PC-3 (cell line): Measurements from ENCODE around the gene RXYLT1. TPM values are rescaled to one million over a fixed set of nuclear protein-coding genes. Genes with fewer than 3 reads are reported as not detected.
A peak's percentile ranks its signal among the peaks of the same experiment; 100 is the strongest.

Experiments
- ATAC-seq: fragments of 200-7000 bp; cut with Tn5 transposase; 2 replicates; pipeline ENCODE4 v1.9.1; 2020; ENCODE audit warnings: mild to moderate bottlenecking, moderate library complexity
- BruUV-seq: library from RNA; stranded (reverse); fragments of 400-500 nt; replicated peaks from 2 replicates; lab custom pipeline; 2021; lab: Mats Ljungman, UMichigan
- CTCF ChIA-PET: fragments of 300-600 bp; sonication (Branson Sonifier 250); formaldehyde crosslinking; loops from one replicate; lab custom pipeline; 2022; ENCODE audit warnings: antibody characterized with exemption; lab: Charles Lee
- POLR2A ChIA-PET: fragments of 300-600 bp; sonication (Branson Sonifier 250); formaldehyde crosslinking; loops from one replicate; lab custom pipeline; 2022; ENCODE audit warnings: antibody characterized with exemption; ENCODE audit not compliant: unreplicated experiment; lab: Charles Lee
- DNase-seq: peaks from one replicate; pipeline ENCODE4 v3.0.0-alpha.2; 2015
- H2AFZ ChIP-seq: fragments of 300-600 bp; sonication (generic); 2 replicates; pipeline ENCODE4 v1.6.0; 2016; ENCODE audit warnings: antibody characterized with exemption, low read length
- H3F3A ChIP-seq: fragments of 300-600 bp; sonication (generic); one replicate; pipeline ENCODE4 v1.6.0; 2017; ENCODE audit warnings: antibody characterized with exemption, low read length, control low read depth, mild to moderate bottlenecking; ENCODE audit not compliant: unreplicated experiment
- H3K27ac ChIP-seq: fragments of 300-600 bp; sonication (generic); 2 replicates; pipeline ENCODE4 v1.5.1; 2016; ENCODE audit warnings: mild to moderate bottlenecking, low read length
- H3K27me3 ChIP-seq: fragments of 300-600 bp; sonication (generic); 2 replicates; pipeline ENCODE4 v1.6.1; 2016; ENCODE audit warnings: low read length, mixed read lengths
- H3K36me3 ChIP-seq: fragments of 300-600 bp; sonication (generic); 2 replicates; pipeline ENCODE4 v1.6.1; 2016; ENCODE audit warnings: low read depth, mixed run types, low read length, mixed read lengths
- H3K4me1 ChIP-seq: fragments of 300-600 bp; sonication (generic); 2 replicates; pipeline ENCODE4 v1.5.1; 2016; ENCODE audit warnings: low read length; ENCODE audit not compliant: insufficient read depth
- H3K4me2 ChIP-seq: fragments of 300-600 bp; sonication (generic); 2 replicates; pipeline ENCODE4 v1.6.0; 2016; ENCODE audit warnings: low read length
- H3K4me3 ChIP-seq: fragments of 300-600 bp; sonication (generic); 2 replicates; pipeline ENCODE4 v1.5.1; 2016; ENCODE audit warnings: mild to moderate bottlenecking, low read length, mixed read lengths
- H3K79me2 ChIP-seq: fragments of 300-600 bp; sonication (generic); 2 replicates; pipeline ENCODE4 v1.6.1; 2017; ENCODE audit warnings: low read length, mixed read lengths
- H3K9ac ChIP-seq: fragments of 300-600 bp; sonication (generic); 2 replicates; pipeline ENCODE4 v1.6.0; 2016; ENCODE audit warnings: mild to moderate bottlenecking, low read length
- H3K9me2 ChIP-seq: fragments of 300-600 bp; sonication (generic); replicated peaks from 2 replicates; pipeline ENCODE4 v1.6.1; 2016; ENCODE audit warnings: mixed run types, low read length, mixed read lengths
- H3K9me3 ChIP-seq: fragments of 300-600 bp; sonication (generic); 2 replicates; pipeline ENCODE4 v1.6.1; 2016; ENCODE audit warnings: low read length, mixed read lengths
- H4K20me1 ChIP-seq: fragments of 300-600 bp; sonication (generic); 2 replicates; pipeline ENCODE4 v1.6.1; 2016; ENCODE audit warnings: low read length, mixed read lengths
- EZH2 ChIP-seq: fragments of 300-600 bp; sonication (generic); IDR thresholded peaks from one replicate; pipeline ENCODE4 v1.6.1; 2017; ENCODE audit warnings: antibody characterized with exemption, mild to moderate bottlenecking, low read length; ENCODE audit not compliant: unreplicated experiment
- EZH2phosphoT487 ChIP-seq: fragments of 300-600 bp; sonication (generic); IDR thresholded peaks from 2 replicates; pipeline ENCODE4 v1.6.1; 2018; ENCODE audit warnings: mild to moderate bottlenecking, antibody characterized with exemption, low read length, borderline replicate concordance
- intact Hi-C: fragments of 100-400 bp; cut with micrococcal nuclease; formaldehyde crosslinking; loops from 2 replicates; pipeline ENCODE4 v1.9.0; 2023
- total RNA-seq: library from RNA; depleted of rRNA; stranded (reverse); fragments of >200 nt; gene quantifications from 2 replicates; pipeline ENCODE4 v1.2.3, GENCODE V29; 2014
- TF ChIP-seq, protein P1 (sequence below): fragments of 300-600 bp; sonication (generic); conservative IDR thresholded peaks from 2 replicates; pipeline ENCODE4 v1.5.1; 2017; ENCODE audit warnings: antibody characterized with exemption, low read depth, mild to moderate bottlenecking, low read length

RXYLT1 gene
- total RNA-seq, 1 experiment from 2014 or later, result 23.8 TPM

DNA sequence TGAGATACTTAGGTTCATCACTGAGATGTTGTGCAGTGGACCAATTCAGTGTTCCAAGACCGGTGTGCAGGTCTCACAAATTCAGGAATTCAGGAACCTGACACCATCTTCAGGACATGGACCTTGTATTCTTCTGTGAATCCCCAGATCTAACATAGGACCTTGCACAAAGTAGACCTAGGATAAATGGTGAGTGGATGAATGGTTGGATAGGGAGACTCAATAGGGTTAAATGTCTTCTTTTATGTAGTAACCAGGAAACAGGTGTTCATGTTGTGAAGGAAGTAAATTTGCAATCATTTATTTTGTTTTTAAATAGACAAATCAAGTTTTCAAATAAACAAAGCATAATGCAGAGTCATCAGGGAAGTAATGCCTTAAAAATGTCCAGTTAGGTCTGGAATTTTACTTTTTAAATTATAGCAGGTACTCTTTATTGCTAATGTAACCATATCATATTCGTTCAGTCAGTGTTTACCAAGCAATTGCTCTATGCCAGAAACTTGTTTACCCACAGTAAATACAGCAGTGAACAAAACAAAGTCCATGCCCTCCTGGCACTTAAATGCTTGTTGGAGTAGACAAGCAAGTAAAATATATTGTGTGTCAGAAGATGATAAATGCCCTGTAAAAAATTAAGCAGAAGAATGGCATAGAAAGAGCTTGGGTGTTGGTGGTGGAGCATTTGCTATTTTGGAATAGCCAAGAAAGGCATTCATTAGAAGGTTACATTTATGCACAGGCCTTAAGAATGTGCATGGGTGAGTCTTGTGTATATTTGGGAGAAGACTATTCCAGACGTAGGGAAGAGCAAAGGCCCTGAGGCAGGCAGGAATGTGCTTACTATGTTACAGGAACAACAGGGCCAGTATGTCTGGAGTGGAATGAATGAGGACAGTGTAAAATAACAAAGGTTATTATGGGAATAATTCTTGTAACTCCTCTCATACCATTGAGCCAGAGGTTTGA, 26.3 kb downstream of the RXYLT1 start:
- Histone ChIP-seq H2AFZ (no peak overlapping the region), H4K20me1 (no peaks in the 10 kb centered on the region), H3K9me3 (no peaks in the 10 kb centered on the region), H3F3A (peaks cover 4% of the 10 kb centered on the region), H3K4me3 (no peak overlapping the region), H3K4me1 (peaks cover 24% of the 10 kb centered on the region), H3K9me2 (no peaks in the 10 kb centered on the region), H3K79me2 (no peaks in the 10 kb centered on the region), H3K4me2 (no peak overlapping the region), H3K9ac (no peak overlapping the region), H3K27ac (peak overlapping the region; percentile 32; the same call in 1 of the 2 replicates), H3K36me3 (peaks cover 3% of the 10 kb centered on the region; the same call in 1 of the 2 replicates), H3K27me3 (no peaks in the 10 kb centered on the region)
- TF ChIP-seq, protein P1, sequence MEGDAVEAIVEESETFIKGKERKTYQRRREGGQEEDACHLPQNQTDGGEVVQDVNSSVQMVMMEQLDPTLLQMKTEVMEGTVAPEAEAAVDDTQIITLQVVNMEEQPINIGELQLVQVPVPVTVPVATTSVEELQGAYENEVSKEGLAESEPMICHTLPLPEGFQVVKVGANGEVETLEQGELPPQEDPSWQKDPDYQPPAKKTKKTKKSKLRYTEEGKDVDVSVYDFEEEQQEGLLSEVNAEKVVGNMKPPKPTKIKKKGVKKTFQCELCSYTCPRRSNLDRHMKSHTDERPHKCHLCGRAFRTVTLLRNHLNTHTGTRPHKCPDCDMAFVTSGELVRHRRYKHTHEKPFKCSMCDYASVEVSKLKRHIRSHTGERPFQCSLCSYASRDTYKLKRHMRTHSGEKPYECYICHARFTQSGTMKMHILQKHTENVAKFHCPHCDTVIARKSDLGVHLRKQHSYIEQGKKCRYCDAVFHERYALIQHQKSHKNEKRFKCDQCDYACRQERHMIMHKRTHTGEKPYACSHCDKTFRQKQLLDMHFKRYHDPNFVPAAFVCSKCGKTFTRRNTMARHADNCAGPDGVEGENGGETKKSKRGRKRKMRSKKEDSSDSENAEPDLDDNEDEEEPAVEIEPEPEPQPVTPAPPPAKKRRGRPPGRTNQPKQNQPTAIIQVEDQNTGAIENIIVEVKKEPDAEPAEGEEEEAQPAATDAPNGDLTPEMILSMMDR, result no peak
- no peak for TF ChIP-seq EZH2phosphoT487
- TF ChIP-seq EZH2, result no peak
- intact Hi-C loops, result loop anchor here (10.0 kb wide), 1 partner anchor 701 kb away; no protein-coding TSS in a partner anchor
- ChIA-PET CTCF (no interaction called here), POLR2A (interaction anchor here (0.6 kb wide), 1 partner anchor 64 kb away, joined by 3 read pairs; no protein-coding TSS in a partner anchor)
- BruUV-seq, result no TSS peak
- DNase-seq (peak; percentile 65), ATAC-seq (peak; percentile 92)

DNA sequence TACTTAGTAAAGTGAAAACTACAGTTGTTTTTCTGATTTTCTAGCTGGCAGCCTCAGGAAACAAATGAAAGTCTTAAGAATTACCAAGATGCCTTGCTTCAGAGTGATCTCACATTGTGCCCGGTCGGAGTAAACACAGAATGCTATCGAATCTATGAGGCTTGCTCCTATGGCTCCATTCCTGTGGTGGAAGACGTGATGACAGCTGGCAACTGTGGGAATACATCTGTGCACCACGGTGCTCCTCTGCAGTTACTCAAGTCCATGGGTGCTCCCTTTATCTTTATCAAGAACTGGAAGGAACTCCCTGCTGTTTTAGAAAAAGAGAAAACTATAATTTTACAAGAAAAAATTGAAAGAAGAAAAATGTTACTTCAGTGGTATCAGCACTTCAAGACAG, 28.9 kb downstream of the RXYLT1 start:
- CTCF ChIA-PET, result no interaction called here
- no peak for DNase-seq
- no peaks in the 10 kb centered on the region for H3K9me2 ChIP-seq
- no peaks in the 10 kb centered on the region for H3K79me2 ChIP-seq
- no peak for ATAC-seq
- H3K4me3 ChIP-seq, result no peak overlapping the region
- no peak for TF ChIP-seq EZH2
- TF ChIP-seq, protein P1, result no peak
- no peak for TF ChIP-seq EZH2phosphoT487
- H3K36me3 ChIP-seq, result peaks cover 3% of the 10 kb centered on the region; the same call in 1 of the 2 replicates
- H3K27me3 ChIP-seq, result no peaks in the 10 kb centered on the region
- H3K4me1 ChIP-seq, result peaks cover 24% of the 10 kb centered on the region
- POLR2A ChIA-PET, result no interaction called here
- no peak overlapping the region for H2AFZ ChIP-seq
- H3K4me2 ChIP-seq, result no peak overlapping the region
- H4K20me1 ChIP-seq, result no peaks in the 10 kb centered on the region
- no TSS peak for BruUV-seq
- peaks cover 4% of the 10 kb centered on the region for H3F3A ChIP-seq
- intact Hi-C loops, result loop anchor here (10.0 kb wide), 1 partner anchor 704 kb away; no protein-coding TSS in a partner anchor
- H3K27ac ChIP-seq, result no peak overlapping the region
- no peak overlapping the region for H3K9ac ChIP-seq
- no peaks in the 10 kb centered on the region for H3K9me3 ChIP-seq
